Upper lobe of left lung (tissue), 4 donors: ENCODE data around the gene SFT2D2.

Experiments used
- EP300 ChIP-seq, 4 donors: sonication (generic); formaldehyde crosslinking; IDR thresholded peaks; one replicate each; pipeline ENCODE4 v1.5.1; 2017; ENCODE audit warnings: antibody characterized with exemption in 4 of 4, control low read depth in 2 of 4
- POLR2A ChIP-seq, 4 donors: fragments of 450-650 bp; IDR thresholded peaks; one replicate each; pipeline ENCODE4 v1.5.1; 2016 to 2017; ENCODE audit warnings: antibody characterized with exemption in 4 of 4, mild to moderate bottlenecking in 2 of 4
- POLR2AphosphoS5 ChIP-seq, 2 donors: sonication (generic); formaldehyde crosslinking; IDR thresholded peaks; one replicate each; pipeline ENCODE4 v1.5.1; 2017; ENCODE audit warnings: antibody characterized with exemption in 2 of 2
- TF ChIP-seq, protein P1 (sequence below), 6 experiments: fragments of 450-650 bp in 4 of 6; fragments of 200-600 bp in 2 of 6; sonication (generic) in 2 of 6; IDR thresholded peaks; one replicate each; pipeline ENCODE4 v1.5.1; 2016 to 2019; ENCODE audit warnings: antibody characterized with exemption in 6 of 6

DNA sequence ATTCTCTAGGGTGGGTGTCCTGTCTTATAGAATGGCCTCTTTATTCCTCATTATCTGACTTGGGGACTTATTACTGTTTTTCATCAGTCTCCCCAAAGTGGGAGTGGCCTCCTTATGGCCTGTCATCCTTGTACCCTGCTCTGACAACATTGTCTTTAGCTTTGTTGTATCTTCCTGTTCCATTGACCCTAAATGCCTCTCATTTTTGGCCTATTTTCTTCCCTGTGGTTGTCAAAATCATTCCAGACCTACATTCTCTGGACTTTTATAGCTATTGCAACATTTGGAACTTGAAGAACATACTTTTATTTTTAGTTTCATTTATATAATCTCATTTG, 9.7 kb downstream of the SFT2D2 start:
- no peak for TF ChIP-seq POLR2A (IDR thresholded peaks at IDR 0.05)
- TF ChIP-seq, protein P1, sequence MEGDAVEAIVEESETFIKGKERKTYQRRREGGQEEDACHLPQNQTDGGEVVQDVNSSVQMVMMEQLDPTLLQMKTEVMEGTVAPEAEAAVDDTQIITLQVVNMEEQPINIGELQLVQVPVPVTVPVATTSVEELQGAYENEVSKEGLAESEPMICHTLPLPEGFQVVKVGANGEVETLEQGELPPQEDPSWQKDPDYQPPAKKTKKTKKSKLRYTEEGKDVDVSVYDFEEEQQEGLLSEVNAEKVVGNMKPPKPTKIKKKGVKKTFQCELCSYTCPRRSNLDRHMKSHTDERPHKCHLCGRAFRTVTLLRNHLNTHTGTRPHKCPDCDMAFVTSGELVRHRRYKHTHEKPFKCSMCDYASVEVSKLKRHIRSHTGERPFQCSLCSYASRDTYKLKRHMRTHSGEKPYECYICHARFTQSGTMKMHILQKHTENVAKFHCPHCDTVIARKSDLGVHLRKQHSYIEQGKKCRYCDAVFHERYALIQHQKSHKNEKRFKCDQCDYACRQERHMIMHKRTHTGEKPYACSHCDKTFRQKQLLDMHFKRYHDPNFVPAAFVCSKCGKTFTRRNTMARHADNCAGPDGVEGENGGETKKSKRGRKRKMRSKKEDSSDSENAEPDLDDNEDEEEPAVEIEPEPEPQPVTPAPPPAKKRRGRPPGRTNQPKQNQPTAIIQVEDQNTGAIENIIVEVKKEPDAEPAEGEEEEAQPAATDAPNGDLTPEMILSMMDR (IDR thresholded peaks at IDR 0.05) = peak in 1 of 6 experiments; percentile 1
- TF ChIP-seq POLR2AphosphoS5 (IDR thresholded peaks at IDR 0.05) = no peak
- no peak for TF ChIP-seq EP300 (IDR thresholded peaks at IDR 0.05)
